ENCODE results near the gene PRPF40B. TPM values are rescaled to one million over a fixed set of nuclear protein-coding genes. Genes with fewer than 3 reads are reported as not detected.

PRPF40B gene
- total and polyA plus RNA-seq, 12 donors: 7.2 to 125 (median 24.8) TPM

DNA sequence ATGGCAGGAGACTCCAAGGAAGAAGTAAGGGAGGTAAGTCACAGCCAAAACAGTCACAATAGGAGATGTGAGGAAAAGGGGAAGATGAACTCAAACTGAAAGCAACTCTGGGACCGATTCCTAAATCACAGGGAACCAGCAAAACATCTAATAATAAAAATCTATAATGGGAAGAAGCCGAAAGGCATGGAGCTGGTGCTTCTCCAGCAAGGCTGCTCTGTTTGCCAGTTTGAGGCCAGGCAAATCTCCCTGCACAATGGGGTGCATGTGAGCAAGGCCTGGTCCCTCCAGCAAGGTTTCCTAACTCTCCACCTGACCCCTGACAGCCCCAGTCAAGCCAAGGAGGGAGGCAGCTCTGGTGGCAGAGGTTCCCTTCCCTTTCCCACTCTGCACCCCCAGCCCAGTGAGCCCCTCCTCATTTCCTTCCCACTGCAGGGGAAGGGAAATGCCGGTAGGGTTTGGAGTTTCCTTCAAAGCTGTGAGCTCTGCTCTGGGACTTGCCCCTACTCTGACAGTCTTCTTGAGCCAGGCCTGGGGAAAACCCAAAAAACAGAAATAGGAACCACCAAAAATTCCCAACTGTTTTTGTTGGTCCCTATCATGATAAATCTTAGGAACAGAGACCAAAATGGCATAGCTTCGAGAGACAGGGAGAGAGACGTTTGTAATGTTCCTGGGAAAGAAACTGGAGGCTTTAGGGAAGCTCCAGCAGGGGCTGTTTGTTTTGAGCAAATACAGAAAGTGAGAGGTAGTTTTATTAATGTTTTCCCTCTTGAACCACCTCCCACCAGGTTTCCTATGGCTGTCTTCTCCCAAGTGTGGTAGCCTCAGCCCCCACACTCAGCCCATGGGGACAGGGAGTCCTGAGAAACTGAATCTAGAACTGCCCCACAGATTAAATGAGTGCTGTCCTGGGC is 49.2 kb downstream of the PRPF40B start:
- H3K4me1 ChIP-seq (replicated peaks in 1 of 2): peaks cover 24 to 54% of the 10 kb centered on the region in 2 donors
- intact Hi-C loops (cut with DNase I): no loop called here

DNA sequence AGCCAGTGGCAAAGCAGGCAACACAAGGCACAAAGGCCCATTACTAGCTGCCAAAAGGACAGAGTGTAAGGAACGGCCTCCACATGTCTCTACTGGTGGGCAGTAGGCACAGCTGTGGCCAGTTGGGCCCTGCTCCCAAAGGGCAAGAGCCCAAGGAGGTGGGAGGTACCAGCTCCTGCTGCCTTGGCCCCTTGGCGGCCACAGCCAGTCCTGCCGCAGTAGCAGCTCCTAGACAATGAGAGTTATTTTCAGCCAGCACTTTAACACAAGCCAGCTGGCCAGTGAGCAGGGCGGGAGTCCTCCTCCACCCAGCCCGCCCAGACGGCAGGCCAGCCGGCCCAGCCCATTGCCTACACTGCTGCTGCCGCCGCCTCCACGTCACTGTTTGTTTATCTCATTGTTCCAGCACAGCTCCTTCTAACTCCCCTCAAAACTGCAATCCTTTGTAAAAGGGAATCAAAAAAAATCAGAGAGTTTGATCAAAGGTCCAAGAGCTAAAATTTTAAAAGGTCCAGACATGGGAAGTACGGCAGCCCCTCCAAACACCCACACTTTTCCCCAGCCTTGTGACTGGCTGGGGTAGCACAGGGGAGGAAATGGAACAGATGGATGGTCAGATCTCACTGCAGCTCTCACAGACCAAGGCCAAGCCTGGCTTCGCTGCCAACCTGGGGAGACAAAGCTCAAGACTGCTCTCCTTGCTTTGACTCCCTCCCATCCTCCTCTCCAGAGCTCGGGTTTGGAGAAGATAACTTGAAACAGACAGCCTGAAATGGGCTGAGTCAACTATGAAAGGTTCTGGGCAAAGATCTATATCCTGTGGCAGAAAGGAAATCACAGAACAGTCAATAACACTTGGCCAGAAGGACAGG is 50.3 kb downstream of the PRPF40B start:
- intact Hi-C loops (cut with DNase I): no loop called here
- H3K27me3 ChIP-seq: no peaks in the 10 kb centered on the region
- DNase-seq: peak; percentile 85 to 96 (median 94)
- H3K4me3 ChIP-seq: peak overlapping the region in 1 of 4 donors; percentile 18
- H3K9me3 ChIP-seq (replicated peaks in 1 of 3): no peaks in the 10 kb centered on the region
- peaks cover 24 to 54% of the 10 kb centered on the region in 2 donors for H3K4me1 ChIP-seq (replicated peaks in 1 of 2)
- TF ChIP-seq, protein P1, sequence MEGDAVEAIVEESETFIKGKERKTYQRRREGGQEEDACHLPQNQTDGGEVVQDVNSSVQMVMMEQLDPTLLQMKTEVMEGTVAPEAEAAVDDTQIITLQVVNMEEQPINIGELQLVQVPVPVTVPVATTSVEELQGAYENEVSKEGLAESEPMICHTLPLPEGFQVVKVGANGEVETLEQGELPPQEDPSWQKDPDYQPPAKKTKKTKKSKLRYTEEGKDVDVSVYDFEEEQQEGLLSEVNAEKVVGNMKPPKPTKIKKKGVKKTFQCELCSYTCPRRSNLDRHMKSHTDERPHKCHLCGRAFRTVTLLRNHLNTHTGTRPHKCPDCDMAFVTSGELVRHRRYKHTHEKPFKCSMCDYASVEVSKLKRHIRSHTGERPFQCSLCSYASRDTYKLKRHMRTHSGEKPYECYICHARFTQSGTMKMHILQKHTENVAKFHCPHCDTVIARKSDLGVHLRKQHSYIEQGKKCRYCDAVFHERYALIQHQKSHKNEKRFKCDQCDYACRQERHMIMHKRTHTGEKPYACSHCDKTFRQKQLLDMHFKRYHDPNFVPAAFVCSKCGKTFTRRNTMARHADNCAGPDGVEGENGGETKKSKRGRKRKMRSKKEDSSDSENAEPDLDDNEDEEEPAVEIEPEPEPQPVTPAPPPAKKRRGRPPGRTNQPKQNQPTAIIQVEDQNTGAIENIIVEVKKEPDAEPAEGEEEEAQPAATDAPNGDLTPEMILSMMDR (IDR thresholded peaks at IDR 0.05): peak; percentile 22 to 88 (median 67)
- TF ChIP-seq POLR2A (IDR thresholded peaks at IDR 0.05): peak; percentile 65 to 93
- 6 to 15% (median 9%) methylated on average over 10 to 13 of the region's 13 CpGs for WGBS, 4 donors
- peak overlapping the region; percentile 61 to 96 (median 89) for H3K27ac ChIP-seq
- no peaks in the 10 kb centered on the region for H3K36me3 ChIP-seq (replicated peaks in 1 of 2)

More for the DNA sequence above, 49.2 kb downstream of the PRPF40B start:
- Histone ChIP-seq H3K36me3 (replicated peaks in 1 of 2) (no peaks in the 10 kb centered on the region), H3K27ac (peak overlapping the region; percentile 61 to 96 (median 89)), H3K9me3 (replicated peaks in 1 of 3) (no peaks in the 10 kb centered on the region), H3K27me3 (no peaks in the 10 kb centered on the region), H3K4me3 (no peak overlapping the region)
- TF ChIP-seq, protein P1 (IDR thresholded peaks at IDR 0.05): no peak
- no peak for TF ChIP-seq POLR2A (IDR thresholded peaks at IDR 0.05)
- WGBS, 4 donors: 46 to 72% (median 53%) methylated on average over 4 to 5 of the region's 5 CpGs
- no peak for DNase-seq

DNA sequence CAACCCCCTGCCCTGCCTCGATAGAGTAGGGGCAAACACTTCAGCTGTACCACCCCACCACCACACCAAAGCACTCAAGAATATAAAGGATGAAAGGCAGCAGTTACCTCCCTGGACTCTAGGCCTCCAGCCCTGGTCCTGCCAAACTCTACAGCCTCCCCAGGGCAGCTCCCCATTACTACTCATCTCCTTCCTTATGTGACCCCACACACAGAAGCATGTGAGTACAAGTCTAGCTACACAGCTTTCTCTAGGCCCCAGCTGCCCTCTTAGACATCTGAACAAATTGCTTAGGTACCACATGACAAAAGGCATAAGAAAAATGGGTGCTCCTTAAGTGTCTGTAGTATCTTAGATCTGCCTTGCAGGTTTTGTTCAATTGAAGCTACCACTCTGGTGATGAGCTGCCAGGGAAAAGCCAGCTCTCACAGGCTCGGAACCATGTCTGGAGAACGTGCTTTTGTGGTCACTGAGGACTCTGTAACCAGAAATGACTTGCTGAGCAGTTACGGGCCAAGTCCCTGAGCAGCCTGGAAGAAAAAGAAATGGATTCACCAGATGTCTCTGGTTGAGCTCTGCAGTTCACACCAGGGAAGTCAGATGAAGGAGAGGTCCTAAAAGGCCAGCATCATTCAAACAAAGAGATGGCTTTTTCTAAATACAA is 51.1 kb downstream of the PRPF40B start:
- intact Hi-C loops (cut with DNase I): no loop called here
- Histone ChIP-seq H3K4me3 (no peak overlapping the region), H3K9me3 (replicated peaks in 1 of 3) (no peaks in the 10 kb centered on the region), H3K4me1 (replicated peaks in 1 of 2) (peaks cover 24 to 54% of the 10 kb centered on the region in 2 donors), H3K27ac (peak overlapping the region; percentile 61 to 96 (median 89)), H3K27me3 (no peaks in the 10 kb centered on the region), H3K36me3 (replicated peaks in 1 of 2) (no peaks in the 10 kb centered on the region)
- 45 to 65% (median 58%) methylated on average over 4 of the region's 4 CpGs for WGBS, 4 donors
- no peak for TF ChIP-seq POLR2A (IDR thresholded peaks at IDR 0.05)
- TF ChIP-seq, protein P1 (IDR thresholded peaks at IDR 0.05): no peak
- DNase-seq: no peak

Measured in adrenal gland (tissue), 12 donors.